Measurements from ENCODE around the gene LMBR1. TPM values are rescaled to one million over a fixed set of nuclear protein-coding genes. Genes with fewer than 3 reads are reported as not detected.

Gene LMBR1
- total RNA-seq, 1 experiment from 2014 or later = 91.1 TPM

DNA sequence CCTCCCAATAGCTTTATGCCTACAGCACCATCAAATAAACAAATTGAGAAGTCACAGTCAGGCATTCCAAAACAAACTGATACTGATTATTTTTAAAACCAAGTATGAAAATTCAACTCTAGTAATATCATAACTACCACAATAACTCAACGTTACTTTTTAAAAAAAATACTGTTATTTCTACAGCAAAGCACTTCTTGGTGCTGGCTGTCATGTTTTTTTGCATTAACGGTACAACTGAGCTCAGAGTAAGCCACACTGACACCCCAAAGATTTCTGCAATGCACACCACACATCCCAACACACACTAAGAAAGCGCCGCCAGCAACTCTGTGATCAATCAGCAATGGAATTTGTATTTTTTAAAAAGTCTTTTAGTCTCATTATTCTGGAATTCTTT is 138.8 kb downstream of the LMBR1 start:
- Mint-ChIP-seq H3K9me3 (ENCODE audit: low read depth, unreplicated experiment) (no peaks in the 10 kb centered on the region), H3K36me3 (ENCODE audit: insufficient read depth, unreplicated experiment) (no peaks in the 10 kb centered on the region), H3K27me3 (ENCODE audit: unreplicated experiment) (no peaks in the 10 kb centered on the region), H3K4me3 (ENCODE audit: low read depth, unreplicated experiment) (no peak overlapping the region), H3K4me1 (ENCODE audit: low read depth, unreplicated experiment) (no peaks in the 10 kb centered on the region), H3K27ac (ENCODE audit: unreplicated experiment) (no peak overlapping the region)
- TF ChIP-seq, protein P1, sequence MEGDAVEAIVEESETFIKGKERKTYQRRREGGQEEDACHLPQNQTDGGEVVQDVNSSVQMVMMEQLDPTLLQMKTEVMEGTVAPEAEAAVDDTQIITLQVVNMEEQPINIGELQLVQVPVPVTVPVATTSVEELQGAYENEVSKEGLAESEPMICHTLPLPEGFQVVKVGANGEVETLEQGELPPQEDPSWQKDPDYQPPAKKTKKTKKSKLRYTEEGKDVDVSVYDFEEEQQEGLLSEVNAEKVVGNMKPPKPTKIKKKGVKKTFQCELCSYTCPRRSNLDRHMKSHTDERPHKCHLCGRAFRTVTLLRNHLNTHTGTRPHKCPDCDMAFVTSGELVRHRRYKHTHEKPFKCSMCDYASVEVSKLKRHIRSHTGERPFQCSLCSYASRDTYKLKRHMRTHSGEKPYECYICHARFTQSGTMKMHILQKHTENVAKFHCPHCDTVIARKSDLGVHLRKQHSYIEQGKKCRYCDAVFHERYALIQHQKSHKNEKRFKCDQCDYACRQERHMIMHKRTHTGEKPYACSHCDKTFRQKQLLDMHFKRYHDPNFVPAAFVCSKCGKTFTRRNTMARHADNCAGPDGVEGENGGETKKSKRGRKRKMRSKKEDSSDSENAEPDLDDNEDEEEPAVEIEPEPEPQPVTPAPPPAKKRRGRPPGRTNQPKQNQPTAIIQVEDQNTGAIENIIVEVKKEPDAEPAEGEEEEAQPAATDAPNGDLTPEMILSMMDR (IDR thresholded peaks at IDR 0.05; ENCODE audit: unreplicated experiment) = no peak
- CTCF ChIA-PET = no interaction called here
- no TSS peak for BruUV-seq (replicated peaks)
- DNase-seq = no peak
- intact Hi-C loops (cut with micrococcal nuclease; ENCODE audit: unreplicated experiment) = no loop called here

DNA sequence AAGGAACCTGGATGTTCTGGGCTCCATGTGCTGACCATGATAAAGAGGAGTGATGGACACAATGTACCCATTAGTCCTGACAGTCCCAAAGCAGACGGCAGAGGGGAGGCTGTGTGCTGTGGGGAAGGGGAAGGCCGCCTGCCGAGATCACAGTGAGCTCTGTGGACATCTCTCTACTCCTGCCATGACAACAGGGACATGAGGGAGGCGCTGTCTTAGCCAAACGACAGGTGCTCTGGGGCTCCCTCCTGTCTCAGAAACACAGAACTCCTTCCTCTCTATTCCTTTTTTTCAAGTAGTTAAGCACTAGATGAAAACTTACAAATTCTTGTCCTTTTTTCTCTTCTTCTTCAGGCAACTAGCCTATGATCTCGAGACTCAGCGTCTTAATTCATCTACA is 139.4 kb downstream of the LMBR1 start:
- Mint-ChIP-seq H3K27ac (ENCODE audit: unreplicated experiment) (no peak overlapping the region), H3K36me3 (ENCODE audit: insufficient read depth, unreplicated experiment) (no peaks in the 10 kb centered on the region), H3K4me3 (ENCODE audit: low read depth, unreplicated experiment) (no peak overlapping the region), H3K27me3 (ENCODE audit: unreplicated experiment) (no peaks in the 10 kb centered on the region), H3K9me3 (ENCODE audit: low read depth, unreplicated experiment) (no peaks in the 10 kb centered on the region), H3K4me1 (ENCODE audit: low read depth, unreplicated experiment) (no peaks in the 10 kb centered on the region)
- CTCF ChIA-PET = no interaction called here
- TF ChIP-seq, protein P1 (IDR thresholded peaks at IDR 0.05; ENCODE audit: unreplicated experiment) = no peak
- intact Hi-C loops (cut with micrococcal nuclease; ENCODE audit: unreplicated experiment) = no loop called here
- BruUV-seq (replicated peaks) = no TSS peak
- no peak for DNase-seq

DNA sequence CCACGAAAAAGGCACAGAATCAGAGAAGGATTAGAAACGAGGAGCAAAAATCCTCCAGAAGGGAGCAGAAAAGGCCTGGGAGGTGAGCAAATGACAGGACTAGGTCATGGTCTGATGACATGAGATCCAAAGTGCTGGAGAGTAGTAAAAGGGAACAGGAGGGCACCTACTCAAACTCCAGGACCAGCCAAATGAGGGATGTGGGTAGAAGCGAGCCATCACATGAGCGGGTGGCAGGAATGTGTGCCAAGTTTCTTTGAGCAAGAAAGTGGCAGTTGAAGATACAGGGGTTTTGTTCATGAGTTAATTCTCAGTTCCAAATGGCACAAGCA is 139.8 kb downstream of the LMBR1 start:
- H3K27me3 Mint-ChIP-seq (ENCODE audit: unreplicated experiment) = no peaks in the 10 kb centered on the region
- no peak for DNase-seq
- CTCF ChIA-PET = no interaction called here
- H3K9me3 Mint-ChIP-seq (ENCODE audit: low read depth, unreplicated experiment) = no peaks in the 10 kb centered on the region
- H3K36me3 Mint-ChIP-seq (ENCODE audit: insufficient read depth, unreplicated experiment) = no peaks in the 10 kb centered on the region
- intact Hi-C loops (cut with micrococcal nuclease; ENCODE audit: unreplicated experiment) = no loop called here
- H3K4me3 Mint-ChIP-seq (ENCODE audit: low read depth, unreplicated experiment) = no peak overlapping the region
- no TSS peak for BruUV-seq (replicated peaks)
- no peak overlapping the region for H3K27ac Mint-ChIP-seq (ENCODE audit: unreplicated experiment)
- TF ChIP-seq, protein P1 (IDR thresholded peaks at IDR 0.05; ENCODE audit: unreplicated experiment) = no peak
- no peaks in the 10 kb centered on the region for H3K4me1 Mint-ChIP-seq (ENCODE audit: low read depth, unreplicated experiment)

GRCh38 chr7:156752367-156753228 is 140.4 kb downstream of the LMBR1 start:
- TF ChIP-seq, protein P1 (IDR thresholded peaks at IDR 0.05; ENCODE audit: unreplicated experiment) = no peak
- no TSS peak for BruUV-seq (replicated peaks)
- Mint-ChIP-seq H3K4me1 (ENCODE audit: low read depth, unreplicated experiment) (no peaks in the 10 kb centered on the region), H3K36me3 (ENCODE audit: insufficient read depth, unreplicated experiment) (no peaks in the 10 kb centered on the region), H3K27ac (ENCODE audit: unreplicated experiment) (no peak overlapping the region), H3K4me3 (ENCODE audit: low read depth, unreplicated experiment) (no peak overlapping the region), H3K27me3 (ENCODE audit: unreplicated experiment) (no peaks in the 10 kb centered on the region), H3K9me3 (ENCODE audit: low read depth, unreplicated experiment) (no peaks in the 10 kb centered on the region)
- CTCF ChIA-PET = no interaction called here
- DNase-seq = no peak
- intact Hi-C loops (cut with micrococcal nuclease; ENCODE audit: unreplicated experiment) = no loop called here

Data from Calu3 (cell line).